DMS 273 (cell line): Measurements from ENCODE around the gene CIAO2A.
A peak's percentile ranks its signal among the peaks of the same experiment; 100 is the strongest.
"Not testable (repeated sequence)": the region's sequence is repeated elsewhere in the genome, so short reads cannot be mapped to it uniquely, and the experiment has no call there.

ENCODE experiments used
- DNase-seq: peaks from one replicate; lab custom pipeline; 2025; ENCODE audit not compliant: unreplicated experiment; lab: John Stamatoyannopoulos, UW

Gene CIAO2A

GRCh38 chr15:64093627-64094417 is at the start of gene CIAO2A:
TSS of gene CIAO2A (minus strand) at chr15:64093838. CDS start at chr15:64093768, 70 bp downstream.
- peak; percentile 98 for DNase-seq

- no peak for DNase-seq
These were observed 49.6 kb upstream of the CIAO2A start for GRCh38 chr15:64143276-64143675.

GRCh38 chr15:64141798-64142512 is 48.3 kb upstream of the CIAO2A start:
- DNase-seq = no peak

GRCh38 chr15:64138331-64138941 is 44.8 kb upstream of the CIAO2A start:
- DNase-seq = no peak

GRCh38 chr15:64137226-64137833 is 43.7 kb upstream of the CIAO2A start:
- DNase-seq = peak; percentile 9

GRCh38 chr15:64136347-64136746 is 42.7 kb upstream of the CIAO2A start:
- no peak for DNase-seq

- no peak for DNase-seq
These were observed 40.7 kb upstream of the CIAO2A start for GRCh38 chr15:64134345-64134829.

- no peak for DNase-seq
These were observed 40.1 kb upstream of the CIAO2A start for GRCh38 chr15:64133623-64134344.

GRCh38 chr15:64132217-64132616 is 38.6 kb upstream of the CIAO2A start:
- no peak for DNase-seq

- no peak for DNase-seq
These were observed 37.9 kb upstream of the CIAO2A start for GRCh38 chr15:64131547-64131946.

- DNase-seq = no peak
These were observed 36.5 kb upstream of the CIAO2A start for GRCh38 chr15:64130159-64130558.

GRCh38 chr15:64127521-64128270 is 34.1 kb upstream of the CIAO2A start:
- DNase-seq = no peak

GRCh38 chr15:64125978-64126377 is 32.3 kb upstream of the CIAO2A start:
- DNase-seq = no peak

GRCh38 chr15:64122936-64123351 is 29.3 kb upstream of the CIAO2A start:
- no peak for DNase-seq

- DNase-seq = no peak
These were observed 28.8 kb upstream of the CIAO2A start for GRCh38 chr15:64122444-64122843.

GRCh38 chr15:64121614-64122013 is 28.0 kb upstream of the CIAO2A start:
- DNase-seq = no peak

GRCh38 chr15:64120322-64120721 is 26.7 kb upstream of the CIAO2A start:
- not testable (repeated sequence) for DNase-seq

GRCh38 chr15:64117759-64118487 is 24.3 kb upstream of the CIAO2A start:
- no peak for DNase-seq

GRCh38 chr15:64112904-64113303 is 19.3 kb upstream of the CIAO2A start:
- DNase-seq = no peak
